EH (cell line): ENCODE data around the gene PPP1R3D.

Source experiments
- DNase-seq: peaks from one replicate; pipeline ENCODE4 v3.0.0-alpha.2; 2015; ENCODE audit warnings: low read depth

Gene PPP1R3D

DNA sequence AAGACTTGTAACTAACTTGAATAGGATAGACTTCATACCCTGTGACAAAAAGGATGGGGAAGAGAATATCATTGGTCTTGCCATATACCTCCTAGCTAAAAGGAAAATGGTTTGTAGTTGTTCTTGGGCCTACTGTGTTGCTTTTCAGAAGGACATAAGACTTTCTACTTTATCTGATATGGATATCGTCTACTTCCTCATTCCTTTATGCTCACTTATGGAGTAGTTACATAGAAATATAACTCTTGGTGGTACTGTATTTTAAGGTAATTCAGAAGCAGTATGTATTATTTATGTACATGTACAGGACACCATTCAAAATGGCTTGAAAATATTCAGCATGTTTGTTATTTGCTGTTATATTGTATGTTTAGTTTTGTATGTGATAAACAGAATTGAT is 8.1 kb upstream of the PPP1R3D start:
- no peak for DNase-seq

DNA sequence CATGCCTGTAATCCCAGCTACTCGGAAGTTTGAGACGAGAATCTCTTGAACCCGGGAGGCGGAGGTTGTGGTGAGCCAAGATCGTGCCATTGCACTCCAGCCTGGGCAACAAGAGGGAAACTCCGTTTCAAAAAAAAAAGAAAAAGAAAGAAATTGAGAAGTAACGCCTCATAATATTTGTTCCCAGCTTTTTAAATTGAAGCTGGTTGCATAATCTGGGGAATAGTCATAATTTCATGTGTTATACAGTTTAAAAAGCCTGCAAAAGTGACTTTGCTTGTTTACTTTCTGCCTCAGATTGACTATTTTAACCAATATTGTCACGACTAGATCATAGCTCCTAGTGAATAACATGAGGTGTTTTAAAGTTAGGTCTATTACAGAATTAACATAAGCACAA is 7.3 kb upstream of the PPP1R3D start:
- DNase-seq = no peak

DNA sequence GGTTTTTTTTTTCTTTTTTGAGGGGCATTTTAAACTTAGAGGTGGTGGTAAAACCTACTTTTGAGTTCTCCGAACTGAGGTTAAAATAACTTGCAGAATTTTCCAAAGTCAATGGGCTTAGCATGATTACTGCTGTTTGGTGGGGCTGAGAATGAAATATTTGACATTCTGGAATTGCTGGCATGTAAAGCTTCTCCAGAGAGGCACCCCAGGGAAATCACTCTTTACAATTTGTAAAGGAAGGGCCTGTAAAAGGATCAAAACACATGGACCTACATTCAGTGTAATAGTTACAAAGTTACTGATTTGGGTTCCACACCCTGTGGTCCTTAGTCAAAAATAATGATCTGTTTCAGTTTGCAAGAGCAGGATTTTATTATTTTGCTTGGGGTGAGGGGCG is 5.6 kb upstream of the PPP1R3D start:
- DNase-seq = peak; percentile 15

DNA sequence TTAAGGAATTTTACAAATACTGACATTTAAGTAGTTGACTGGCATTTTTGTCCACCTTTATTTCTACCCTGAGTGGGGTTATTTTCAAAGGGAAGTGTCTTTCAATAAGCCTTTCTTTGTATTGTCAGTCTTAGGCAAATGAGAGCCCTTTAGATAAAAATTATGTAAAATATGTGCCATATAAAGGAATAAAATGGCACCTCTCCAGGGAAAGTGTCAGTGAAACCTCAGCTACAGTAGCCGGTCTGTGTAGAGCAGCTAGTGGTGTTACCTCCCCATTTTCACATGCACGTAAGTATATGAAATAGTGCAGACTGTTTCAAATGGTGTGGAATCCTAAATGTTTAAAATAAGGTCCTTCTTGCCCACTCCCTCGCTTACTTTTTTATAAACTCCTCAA is 5.1 kb upstream of the PPP1R3D start:
- peak; percentile 18 for DNase-seq

DNA sequence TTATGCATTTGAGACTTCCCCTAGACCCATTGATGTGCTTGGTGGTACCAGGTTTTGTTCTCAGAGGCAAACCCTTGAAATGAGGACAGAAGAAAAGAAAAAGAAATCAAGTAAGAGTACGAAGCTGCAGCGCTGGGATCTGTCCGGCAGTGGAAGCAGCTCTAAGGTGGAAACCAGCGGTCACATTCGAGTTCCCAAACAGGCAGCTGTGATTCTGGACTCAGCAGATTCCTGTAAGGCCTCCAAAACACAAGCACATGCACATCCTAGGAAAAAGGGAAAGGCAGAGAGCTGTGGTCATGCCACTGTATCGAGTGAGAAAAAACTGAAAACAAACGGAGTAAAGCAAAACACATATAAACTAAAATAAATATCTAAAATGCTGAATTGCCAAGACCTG is 4.6 kb upstream of the PPP1R3D start:
- no peak for DNase-seq

DNA sequence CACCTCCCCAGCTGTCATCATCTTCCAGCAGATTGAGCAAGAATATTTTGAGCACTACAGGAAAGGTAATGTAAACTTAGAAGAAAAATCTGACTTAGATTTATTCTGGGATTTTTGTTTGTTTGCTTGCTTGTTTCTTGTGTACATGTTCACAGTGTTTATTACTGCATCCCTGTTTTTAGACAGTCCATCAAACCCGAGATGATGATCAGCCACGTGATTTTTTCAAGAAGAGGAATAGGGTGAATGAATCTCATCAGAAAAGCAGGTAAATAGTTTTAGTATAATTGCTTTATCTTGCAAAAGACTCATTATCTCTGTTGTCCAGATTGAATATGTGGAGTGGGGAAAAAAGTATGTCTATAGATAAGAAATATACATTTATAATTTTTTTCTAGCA is 2.1 kb upstream of the PPP1R3D start:
- DNase-seq = no peak

DNA sequence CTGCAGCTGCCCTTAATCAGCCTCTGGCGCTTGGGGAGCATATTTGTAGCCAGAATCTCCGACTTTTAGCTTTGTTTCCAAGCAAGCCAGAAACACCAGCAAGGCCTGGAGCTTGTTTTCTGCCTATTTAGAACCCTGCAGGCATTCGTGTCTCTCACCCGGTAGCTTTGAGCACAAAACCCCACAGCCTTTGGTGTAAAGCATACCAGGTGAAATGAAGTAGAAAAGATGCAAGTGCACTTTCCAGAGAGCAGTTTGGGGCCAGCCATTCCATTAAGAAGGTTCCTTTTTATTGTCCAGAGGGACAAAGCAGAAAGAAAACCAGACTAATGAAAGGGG is 820 bp upstream of the PPP1R3D start:
- no peak for DNase-seq

DNA sequence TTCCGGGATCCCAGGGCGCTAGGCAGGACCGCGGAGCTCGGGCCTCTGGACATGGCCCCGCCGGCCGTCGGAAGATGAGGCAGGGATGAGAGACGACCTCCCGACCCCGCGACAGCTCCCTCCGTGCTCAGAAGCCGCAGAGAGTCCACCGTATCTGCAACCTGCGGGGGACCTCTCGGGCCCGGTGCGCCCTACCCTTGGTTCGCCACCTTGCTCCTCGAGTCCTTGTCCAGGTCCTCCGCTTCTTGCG is 301 bp downstream of the PPP1R3D start:
- DNase-seq = no peak

DNA sequence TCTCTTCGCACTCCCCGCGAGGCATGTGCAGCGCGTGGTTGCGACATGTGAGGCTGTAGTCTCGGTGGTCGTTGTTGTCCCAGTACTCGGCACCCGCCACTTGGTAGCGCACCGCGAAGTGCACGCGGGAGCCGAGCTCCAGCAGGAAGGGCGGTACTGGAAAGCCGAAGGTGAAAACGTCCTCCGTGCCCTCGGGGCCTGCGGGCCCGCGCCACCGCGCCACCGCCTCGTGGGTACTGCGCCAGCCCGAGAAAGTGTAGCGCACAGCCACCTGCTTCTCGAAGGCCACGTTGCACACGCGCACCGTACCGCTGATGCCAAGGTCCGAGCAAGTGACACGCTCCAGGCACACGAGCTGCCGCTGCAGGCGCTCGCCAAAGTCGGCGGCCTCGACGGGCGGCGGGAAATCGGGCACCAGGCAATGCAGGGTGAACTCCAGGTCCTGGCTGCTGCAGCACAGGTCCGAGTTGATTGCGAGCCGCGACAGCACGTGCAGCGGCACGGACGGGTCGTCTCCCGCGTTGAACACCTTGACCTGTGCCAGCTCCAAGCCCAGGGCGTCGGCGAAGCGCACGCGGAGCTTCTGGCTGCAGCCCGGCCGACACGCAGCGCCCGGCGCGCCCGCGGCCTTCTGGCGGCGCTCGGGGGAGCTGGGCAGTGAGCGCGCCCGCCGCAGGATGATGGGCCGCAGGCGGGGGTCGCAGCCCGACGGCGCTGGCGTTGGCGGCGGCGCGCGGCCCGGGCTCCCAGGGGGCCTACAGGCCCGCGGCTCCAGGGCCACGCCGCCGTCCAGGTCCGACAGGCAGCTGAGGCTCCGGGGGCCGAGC is 840 bp downstream of the PPP1R3D start:
- no peak for DNase-seq

DNA sequence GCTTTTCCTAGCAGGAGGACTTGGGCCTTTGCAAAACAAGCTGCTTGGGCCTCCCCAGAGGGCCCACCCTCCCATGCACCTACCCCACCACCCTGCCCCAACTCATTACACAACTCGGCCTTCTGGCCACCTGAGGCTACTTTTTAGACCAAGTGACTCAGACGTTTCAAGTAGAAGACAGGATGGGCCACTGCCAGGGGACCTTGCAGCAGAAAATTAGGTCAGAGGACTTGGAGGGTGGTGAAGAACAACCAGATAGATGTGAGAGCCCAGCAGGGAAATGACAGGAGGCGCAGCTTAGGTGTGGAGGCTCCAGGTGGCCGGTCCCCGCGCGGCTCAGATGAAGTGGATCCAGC is 1.4 kb downstream of the PPP1R3D start:
- DNase-seq = peak; percentile 57

DNA sequence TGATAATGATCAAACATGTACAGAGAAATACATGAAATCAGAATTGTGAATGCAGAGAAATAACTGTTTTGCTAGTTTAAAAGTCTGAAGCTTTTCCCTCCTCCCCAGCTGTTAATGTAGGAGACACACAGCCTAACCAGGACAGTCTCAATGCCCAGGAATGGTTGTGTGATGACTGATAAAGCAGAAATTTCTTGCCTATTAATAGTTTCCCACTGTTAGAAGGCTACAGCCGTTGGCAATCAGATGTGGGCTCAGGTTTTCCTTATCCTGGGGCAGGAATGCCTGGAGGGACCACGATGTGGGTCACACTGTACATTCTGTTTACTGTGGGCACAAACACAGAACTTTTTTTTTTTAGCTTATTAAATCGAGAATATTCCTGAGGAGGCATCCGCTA is 1.9 kb downstream of the PPP1R3D start:
- peak; percentile 87 for DNase-seq

DNA sequence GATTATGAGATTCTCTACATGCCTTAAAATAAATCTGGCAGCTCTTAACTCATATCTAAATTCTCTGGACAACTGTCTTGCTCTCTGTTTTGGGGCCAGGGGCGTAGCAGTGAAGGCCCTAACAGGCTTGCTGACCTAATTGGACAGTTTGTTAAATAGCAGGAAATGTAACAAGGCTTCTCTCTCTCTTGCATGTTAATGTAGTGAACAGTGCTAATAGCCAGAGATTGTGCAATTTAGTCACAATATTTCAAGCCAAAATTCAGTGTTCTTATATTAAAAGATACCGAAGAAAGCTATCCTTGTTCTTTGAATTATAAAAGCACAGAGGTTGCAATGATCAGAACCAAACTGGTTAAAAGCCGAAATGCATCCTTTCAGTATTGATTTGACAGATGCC is 3.0 kb downstream of the PPP1R3D start:
- no peak for DNase-seq

DNA sequence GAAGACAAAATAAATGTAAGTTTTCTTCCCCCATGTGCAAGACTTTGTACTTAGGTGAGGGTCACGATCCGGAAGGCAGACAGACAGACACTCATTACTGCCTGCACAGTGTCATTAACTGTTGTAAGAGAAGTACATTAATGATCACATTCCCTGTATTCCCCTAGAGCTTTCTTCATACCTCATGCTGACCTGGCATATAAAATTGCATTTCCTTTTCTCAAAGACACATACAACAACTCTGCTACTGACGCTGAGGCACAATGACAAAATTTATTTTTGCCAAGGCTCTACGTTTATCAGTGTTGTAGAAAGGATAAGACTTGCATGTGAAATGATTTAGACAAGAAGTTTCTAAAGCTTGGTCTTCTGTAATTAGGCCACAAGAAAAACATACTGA is 3.7 kb downstream of the PPP1R3D start:
- no peak for DNase-seq

DNA sequence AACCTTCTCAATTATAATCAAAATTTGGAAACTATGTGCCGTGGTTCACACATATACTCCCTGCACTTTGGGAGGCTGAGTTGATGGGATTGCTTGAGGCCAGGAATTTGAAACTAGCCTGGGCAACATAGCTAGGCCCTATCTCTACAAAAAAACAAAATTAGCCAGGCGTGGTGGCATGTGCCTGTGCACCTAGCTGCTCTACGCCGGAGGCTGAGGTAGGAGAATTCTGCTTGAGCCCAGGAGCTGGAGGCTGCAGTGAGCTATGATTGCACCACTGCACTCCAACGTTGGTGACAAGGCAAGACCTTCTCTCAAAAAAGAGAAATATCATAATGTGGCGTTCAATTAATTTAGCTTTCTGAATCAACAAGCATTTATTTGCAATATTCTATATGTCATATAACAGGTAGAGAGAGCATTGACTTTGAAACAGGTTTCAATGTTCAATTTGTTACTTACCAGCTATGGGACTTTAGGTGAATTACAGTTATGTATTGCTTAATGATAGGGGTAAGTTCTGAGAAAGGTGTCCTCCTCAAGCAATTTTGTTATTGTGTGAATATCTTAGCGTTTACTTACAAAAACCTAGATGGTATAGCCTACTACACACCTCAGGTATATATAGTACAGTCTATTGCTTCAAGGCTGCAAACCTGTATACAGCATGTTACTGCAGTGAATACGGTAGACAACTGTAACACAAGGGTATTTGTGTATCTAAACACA is 4.5 kb downstream of the PPP1R3D start:
- DNase-seq = no peak

DNA sequence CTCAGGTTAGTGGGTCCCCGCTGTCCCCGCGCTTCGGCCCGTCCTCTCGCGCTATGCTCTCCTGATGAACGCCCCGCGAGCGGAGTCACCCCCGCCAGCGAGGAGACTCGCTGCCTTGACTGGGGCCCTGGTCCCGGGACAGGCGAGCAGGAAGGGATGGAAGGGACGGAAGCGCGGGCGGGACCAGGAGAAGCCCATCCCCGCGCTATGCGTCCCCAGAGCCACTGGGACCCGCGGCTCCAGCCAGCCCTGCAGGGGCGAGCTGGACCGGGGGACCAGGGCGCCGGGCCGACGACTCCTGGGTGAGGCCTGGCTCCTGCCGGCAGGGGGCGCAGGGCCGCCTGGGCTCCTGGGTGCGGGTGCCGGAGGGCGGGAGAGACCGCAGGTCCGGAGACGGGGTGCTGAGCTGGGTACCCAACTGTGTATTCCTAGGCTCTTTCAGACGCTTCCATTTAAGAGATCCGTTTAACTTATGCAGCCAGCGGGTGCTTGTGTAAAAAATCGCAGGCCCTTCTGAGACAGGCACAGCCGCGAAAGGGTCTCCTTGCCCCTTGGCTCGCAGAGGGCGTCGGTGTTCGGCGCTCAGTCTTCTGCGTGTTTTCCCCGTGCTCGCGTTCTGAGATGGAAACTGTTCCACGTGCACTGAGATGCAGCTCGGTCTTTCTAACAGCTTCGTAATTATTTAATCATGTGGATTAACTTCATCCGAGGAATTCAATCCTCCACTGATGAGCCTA is 6.1 kb downstream of the PPP1R3D start:
- DNase-seq = peak; percentile 79

DNA sequence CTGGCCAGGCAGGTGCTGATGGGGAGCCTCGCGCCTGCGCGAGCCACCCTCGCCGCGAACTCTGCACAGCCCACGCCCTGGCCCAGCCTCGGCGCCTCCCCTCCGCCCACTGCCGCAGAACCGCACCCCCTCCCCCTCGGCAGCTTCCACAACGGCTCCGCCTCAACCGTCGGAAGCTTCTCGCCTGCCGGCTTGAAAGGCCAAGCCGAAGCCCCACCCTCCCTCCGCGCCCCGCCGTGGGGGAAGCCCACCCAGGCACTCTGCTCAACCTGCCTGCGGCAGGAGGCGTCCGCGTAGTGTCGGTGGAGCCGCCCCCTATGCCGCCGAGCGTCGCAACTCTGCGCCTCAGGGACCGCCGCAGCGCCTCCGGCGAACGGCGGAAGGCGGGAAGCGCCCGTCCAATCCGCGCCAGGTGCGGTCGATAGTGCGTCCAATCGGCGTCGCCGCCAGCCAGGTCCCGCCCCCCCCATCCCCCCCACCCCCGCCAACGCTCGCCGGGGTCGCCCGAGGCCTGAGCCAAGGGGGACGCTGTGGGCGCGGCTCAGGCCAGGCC is 6.7 kb downstream of the PPP1R3D start, which contains the start of gene SYCP2:
TSS of gene SYCP2 (minus strand) at position 342 of the 553 bp plus-strand sequence. CDS start 11,224 bp downstream, outside the sequence.
- peak; percentile 63 for DNase-seq

DNA sequence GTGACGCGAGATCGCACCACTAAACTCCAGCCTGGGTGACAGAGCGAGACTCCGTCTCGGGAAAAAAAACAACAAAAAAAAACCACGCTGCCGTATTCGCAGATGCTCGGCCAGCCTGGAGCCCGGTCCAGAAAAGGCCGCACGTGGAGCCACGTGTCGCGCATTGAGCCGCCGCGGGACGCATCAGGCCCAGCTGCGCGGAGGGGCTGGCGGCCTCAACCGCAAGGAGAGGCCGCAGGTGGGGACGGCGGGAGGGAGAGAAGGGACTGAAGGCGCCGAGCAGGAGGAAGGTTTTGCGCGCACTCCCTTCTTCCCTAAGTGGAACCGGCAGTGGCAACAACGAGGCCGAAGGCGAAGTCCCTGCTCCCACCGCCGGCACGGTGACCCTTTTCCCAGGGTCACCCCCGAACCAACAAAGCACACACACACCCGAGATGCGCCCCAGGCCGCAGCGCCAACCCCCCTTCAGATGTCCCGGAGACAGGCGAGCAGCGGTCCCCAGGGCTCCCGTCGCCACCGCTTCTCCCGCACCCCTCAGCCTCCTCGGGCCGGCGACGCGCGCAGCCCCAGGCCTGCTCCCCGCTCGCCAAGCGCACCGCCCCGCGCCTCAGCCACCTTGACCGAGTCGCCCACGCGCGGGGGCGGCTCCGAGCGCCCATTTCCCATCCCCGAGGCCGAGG is 7.3 kb downstream of the PPP1R3D start:
- DNase-seq = no peak

DNA sequence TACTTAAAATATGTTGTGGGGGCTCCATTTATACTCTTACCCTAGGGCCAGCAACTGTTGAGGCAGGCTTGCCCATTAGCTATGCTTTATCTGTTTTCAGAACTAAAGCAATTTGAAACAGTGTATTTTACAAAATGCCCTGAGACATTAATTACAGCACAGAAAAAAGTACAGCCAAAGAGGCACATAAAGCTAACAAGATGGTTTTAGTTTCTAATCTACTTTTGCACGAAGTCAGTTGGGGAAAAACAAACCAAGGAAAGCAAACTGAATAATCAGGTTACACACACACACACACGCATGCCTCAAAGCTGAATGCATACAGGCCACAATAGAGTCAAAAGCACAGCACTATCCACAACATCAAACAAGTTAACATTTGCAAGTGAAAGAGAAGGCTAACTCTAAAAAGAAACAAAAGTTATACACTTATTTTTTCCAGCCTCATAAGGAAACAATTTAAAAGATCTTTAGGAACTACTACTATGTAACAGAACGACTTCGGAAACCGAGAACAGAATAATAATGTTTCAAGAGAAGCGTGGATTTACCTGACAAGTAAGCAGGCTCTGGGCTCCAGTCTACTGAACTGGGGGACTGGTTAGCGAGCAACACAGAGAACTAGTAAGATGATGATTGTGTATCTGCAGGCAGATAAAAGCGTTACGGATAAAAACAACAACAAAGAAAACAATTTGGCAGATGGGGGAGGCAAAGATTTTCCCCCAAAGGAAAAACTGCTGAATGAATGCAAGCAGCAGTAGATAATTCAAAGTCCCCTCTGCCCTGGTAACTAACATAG is 8.4 kb downstream of the PPP1R3D start:
- DNase-seq = no peak

DNA sequence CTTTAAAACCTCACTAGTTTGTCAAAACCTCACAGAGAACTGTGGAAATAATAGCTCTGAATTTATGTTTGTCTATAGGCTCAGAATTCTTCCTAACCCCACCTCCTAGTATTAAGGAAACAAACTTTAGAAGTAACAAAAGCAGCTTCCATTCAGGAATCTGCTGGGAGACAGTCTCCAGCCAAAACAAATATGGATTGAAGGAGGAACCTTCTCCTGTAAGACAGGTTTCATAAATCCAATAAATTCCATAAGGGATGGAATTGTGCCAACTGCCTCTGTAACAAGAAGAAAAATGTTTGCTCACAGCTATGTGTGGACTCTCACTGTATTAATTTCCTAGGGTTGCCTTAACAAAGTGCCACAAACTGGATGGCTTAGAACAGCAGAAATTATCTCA is 14.2 kb downstream of the PPP1R3D start:
- peak; percentile 47 for DNase-seq

DNA sequence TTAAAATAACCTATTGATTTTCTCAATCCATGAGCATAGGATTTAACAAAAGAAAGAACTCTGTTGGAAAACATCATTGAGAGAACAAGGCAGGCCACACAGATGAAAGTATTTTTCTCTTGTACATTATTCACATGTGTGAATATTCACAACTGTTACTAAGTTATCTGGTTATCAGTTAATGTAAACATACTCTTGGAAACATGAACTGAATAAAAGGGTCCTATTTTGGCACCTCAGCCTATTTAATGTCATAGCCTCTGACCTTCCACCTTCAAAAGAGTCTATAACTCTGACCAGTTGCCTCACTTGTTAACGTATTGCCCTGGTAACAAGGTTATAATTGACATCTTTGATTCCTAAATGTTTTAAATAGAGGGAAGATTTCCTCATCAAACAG is 14.7 kb downstream of the PPP1R3D start:
- no peak for DNase-seq

DNA sequence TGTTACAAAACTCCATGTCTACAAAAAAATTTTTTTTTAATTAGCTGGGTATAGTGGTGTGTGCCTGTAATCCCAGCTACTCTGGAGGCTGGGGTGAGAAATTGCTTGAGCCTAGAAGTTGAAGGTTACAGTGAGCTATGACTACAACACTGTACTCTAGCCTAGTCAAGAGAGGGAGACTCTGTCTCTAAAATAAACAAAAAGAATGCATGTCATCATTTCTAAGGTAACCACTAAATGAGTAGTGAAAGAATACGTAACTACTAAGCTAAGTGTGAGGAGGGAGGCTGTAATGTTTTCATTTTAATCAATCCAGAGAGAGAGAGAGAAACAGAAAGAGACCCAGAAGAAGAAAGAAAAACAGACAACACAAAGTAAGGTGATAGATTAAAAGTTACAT is 16.6 kb downstream of the PPP1R3D start:
- DNase-seq = no peak

DNA sequence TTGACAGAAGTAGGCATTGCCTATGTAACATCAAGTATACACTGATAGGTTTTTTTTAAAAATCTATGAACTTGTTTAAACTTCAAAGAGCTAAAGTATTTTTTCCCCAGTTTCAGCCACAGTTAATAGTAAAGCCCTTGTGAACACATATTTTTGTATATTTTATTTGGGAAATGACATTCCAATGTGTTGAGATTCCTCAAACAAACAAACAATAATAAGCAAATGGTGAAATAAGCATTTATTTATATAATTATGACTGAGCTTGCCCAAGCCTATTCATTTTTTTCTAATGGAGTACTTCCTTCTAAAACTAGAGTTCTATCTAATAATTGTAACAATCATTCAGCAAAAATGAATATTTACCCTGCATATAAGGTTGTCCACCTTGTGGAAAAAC is 19.2 kb downstream of the PPP1R3D start:
- DNase-seq = peak; percentile 46
